Measurements from ENCODE around the gene ZNF550. TPM values are rescaled to one million over a fixed set of nuclear protein-coding genes. Genes with fewer than 3 reads are reported as not detected.
"Not testable (repeated sequence)": the region's sequence is repeated elsewhere in the genome, so short reads cannot be mapped to it uniquely, and the experiment has no call there.

ZNF550 gene
- total and polyA plus RNA-seq, 9 of the 15 experiments (the other 6 are each of a cell fraction or from before 2014, with no cell fraction given), result 1.6 to 11.8 (median 4.3) TPM

DNA sequence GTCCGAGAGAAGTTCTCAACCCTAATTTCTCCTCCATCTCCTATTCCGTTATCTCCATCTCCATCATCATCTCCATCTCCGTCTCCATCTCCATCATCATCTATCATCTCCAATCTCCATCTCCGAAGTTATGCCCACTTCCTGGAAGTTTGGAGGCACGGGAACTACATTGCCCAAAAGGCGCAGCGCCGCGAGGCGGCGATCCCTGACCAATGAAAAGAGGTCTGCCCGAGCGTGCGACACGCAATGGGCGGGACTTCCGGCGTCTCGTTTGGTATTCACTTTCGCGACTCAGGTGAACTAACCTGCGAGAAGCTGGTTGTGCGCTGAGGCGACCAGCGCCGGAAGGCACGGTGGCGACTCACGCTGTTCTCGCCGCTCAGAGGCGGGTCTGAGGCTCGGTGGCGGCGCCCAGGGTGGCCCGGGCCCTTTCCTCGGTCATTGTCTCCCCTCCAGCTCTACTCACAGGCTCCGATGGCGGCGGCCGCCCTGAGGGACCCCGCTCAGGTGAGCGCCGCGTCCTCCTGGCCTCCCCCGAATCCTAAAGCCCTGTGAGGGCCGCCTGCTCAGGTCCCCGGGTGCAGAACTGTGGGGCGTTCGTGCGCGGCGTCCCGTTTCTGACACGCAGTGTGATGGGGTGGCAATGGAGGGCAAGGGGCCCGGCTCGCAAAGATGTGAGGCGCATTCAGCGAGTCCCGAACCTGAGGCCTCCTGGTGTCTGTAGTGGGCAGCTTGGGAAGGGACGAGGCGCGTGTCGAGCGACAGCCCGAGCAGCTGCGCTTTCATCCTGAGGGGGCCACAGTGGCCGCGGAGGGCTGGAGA, 72.0 kb downstream of the ZNF550 start, which contains the start of gene ZNF419 (continued):
- TF ChIP-seq, protein P1, sequence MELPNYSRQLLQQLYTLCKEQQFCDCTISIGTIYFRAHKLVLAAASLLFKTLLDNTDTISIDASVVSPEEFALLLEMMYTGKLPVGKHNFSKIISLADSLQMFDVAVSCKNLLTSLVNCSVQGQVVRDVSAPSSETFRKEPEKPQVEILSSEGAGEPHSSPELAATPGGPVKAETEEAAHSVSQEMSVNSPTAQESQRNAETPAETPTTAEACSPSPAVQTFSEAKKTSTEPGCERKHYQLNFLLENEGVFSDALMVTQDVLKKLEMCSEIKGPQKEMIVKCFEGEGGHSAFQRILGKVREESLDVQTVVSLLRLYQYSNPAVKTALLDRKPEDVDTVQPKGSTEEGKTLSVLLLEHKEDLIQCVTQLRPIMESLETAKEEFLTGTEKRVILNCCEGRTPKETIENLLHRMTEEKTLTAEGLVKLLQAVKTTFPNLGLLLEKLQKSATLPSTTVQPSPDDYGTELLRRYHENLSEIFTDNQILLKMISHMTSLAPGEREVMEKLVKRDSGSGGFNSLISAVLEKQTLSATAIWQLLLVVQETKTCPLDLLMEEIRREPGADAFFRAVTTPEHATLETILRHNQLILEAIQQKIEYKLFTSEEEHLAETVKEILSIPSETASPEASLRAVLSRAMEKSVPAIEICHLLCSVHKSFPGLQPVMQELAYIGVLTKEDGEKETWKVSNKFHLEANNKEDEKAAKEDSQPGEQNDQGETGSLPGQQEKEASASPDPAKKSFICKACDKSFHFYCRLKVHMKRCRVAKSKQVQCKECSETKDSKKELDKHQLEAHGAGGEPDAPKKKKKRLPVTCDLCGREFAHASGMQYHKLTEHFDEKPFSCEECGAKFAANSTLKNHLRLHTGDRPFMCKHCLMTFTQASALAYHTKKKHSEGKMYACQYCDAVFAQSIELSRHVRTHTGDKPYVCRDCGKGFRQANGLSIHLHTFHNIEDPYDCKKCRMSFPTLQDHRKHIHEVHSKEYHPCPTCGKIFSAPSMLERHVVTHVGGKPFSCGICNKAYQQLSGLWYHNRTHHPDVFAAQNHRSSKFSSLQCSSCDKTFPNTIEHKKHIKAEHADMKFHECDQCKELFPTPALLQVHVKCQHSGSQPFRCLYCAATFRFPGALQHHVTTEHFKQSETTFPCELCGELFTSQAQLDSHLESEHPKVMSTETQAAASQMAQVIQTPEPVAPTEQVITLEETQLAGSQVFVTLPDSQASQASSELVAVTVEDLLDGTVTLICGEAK (IDR thresholded peaks at IDR 0.05), result peak; percentile 88
- TF ChIP-seq, protein P1 (CRISPR knock-in tag; IDR thresholded peaks at IDR 0.05), result not testable (repeated sequence)
- TF ChIP-seq HDAC2 (IDR thresholded peaks at IDR 0.05) (peak; percentile 51; the same call in 1 of the 2 replicates), KDM1A (IDR thresholded peaks at IDR 0.05) (peak; percentile 93 to 94), RBBP5 (IDR thresholded peaks at IDR 0.05; ENCODE audit: borderline replicate concordance, insufficient read depth, low read length, poor library complexity, severe bottlenecking) (peak; percentile 25), SP2 (IDR thresholded peaks at IDR 0.05; ENCODE audit: extremely low read depth, low read depth, low read length, poor library complexity, severe bottlenecking) (peak; percentile 68), PHF8 (IDR thresholded peaks at IDR 0.05; ENCODE audit: borderline replicate concordance, low read length) (peak; percentile 44; the same call in 1 of the 2 replicates), PHF20 (IDR thresholded peaks at IDR 0.05; ENCODE audit: partially characterized antibody) (peak; percentile 16)
- TF ChIP-seq, protein P2, sequence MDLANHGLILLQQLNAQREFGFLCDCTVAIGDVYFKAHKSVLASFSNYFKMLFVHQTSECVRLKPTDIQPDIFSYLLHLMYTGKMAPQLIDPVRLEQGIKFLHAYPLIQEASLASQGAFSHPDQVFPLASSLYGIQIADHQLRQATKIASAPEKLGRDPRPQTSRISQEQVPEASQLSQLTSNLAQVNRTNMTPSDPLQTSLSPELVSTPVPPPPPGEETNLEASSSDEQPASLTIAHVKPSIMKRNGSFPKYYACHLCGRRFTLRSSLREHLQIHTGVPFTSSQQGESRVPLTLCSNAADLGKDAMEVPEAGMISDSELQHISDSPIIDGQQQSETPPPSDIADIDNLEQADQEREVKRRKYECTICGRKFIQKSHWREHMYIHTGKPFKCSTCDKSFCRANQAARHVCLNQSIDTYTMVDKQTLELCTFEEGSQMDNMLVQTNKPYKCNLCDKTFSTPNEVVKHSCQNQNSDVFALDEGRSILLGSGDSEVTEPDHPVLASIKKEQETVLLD (IDR thresholded peaks at IDR 0.05), result peak; percentile 53; the same call in 1 of the 2 replicates

Data from K562 (cell line).